ENCODE results near the gene BAAT.
"Not testable (repeated sequence)": the region's sequence is repeated elsewhere in the genome, so short reads cannot be mapped to it uniquely, and the experiment has no call there.

Gene BAAT

GRCh38 chr9:101384873-101385536, at the start of gene BAAT:
TSS of gene BAAT (minus strand) at chr9:101385006. CDS start at chr9:101371404, 13,602 bp downstream.
- DNase-seq (ENCODE audit: low spot score), result not testable (repeated sequence)

- DNase-seq (ENCODE audit: low spot score), result no peak
Measured at GRCh38 chr9:101433229-101433628, 48.4 kb upstream of the BAAT start.

- no peak for DNase-seq (ENCODE audit: low spot score)
Measured at GRCh38 chr9:101432740-101433139, 47.9 kb upstream of the BAAT start.

GRCh38 chr9:101432171-101432570, 47.4 kb upstream of the BAAT start:
- no peak for DNase-seq (ENCODE audit: low spot score)

GRCh38 chr9:101429736-101430135, 44.9 kb upstream of the BAAT start:
- DNase-seq (ENCODE audit: low spot score), result no peak

- DNase-seq (ENCODE audit: low spot score), result no peak
Measured at GRCh38 chr9:101428909-101429308, 44.1 kb upstream of the BAAT start.

GRCh38 chr9:101427957-101428655, 43.3 kb upstream of the BAAT start:
- no peak for DNase-seq (ENCODE audit: low spot score)

- no peak for DNase-seq (ENCODE audit: low spot score)
Measured at GRCh38 chr9:101427358-101427757, 42.6 kb upstream of the BAAT start.

- DNase-seq (ENCODE audit: low spot score), result no peak
Measured at GRCh38 chr9:101421653-101422065, 36.9 kb upstream of the BAAT start.

- no peak for DNase-seq (ENCODE audit: low spot score)
Measured at GRCh38 chr9:101419863-101420262, 35.1 kb upstream of the BAAT start.

GRCh38 chr9:101418518-101419430, 34.0 kb upstream of the BAAT start:
- no peak for DNase-seq (ENCODE audit: low spot score)

- no peak for DNase-seq (ENCODE audit: low spot score)
Measured at GRCh38 chr9:101417977-101418376, 33.2 kb upstream of the BAAT start.

GRCh38 chr9:101417389-101417788, 32.6 kb upstream of the BAAT start:
- no peak for DNase-seq (ENCODE audit: low spot score)

- no peak for DNase-seq (ENCODE audit: low spot score)
Measured at GRCh38 chr9:101415578-101415977, 30.8 kb upstream of the BAAT start.

GRCh38 chr9:101414839-101415238, 30.0 kb upstream of the BAAT start:
- DNase-seq (ENCODE audit: low spot score), result no peak

GRCh38 chr9:101409079-101409477, 24.3 kb upstream of the BAAT start:
- no peak for DNase-seq (ENCODE audit: low spot score)

- DNase-seq (ENCODE audit: low spot score), result no peak
Measured at GRCh38 chr9:101408374-101409078, 23.7 kb upstream of the BAAT start.

- no peak for DNase-seq (ENCODE audit: low spot score)
Measured at GRCh38 chr9:101403516-101404285, 18.9 kb upstream of the BAAT start.

- DNase-seq (ENCODE audit: low spot score), result no peak
Measured at GRCh38 chr9:101400120-101400519, 15.3 kb upstream of the BAAT start.

- DNase-seq (ENCODE audit: low spot score), result no peak
Measured at GRCh38 chr9:101399643-101399970, 14.8 kb upstream of the BAAT start.

GRCh38 chr9:101398930-101399642, 14.3 kb upstream of the BAAT start:
- no peak for DNase-seq (ENCODE audit: low spot score)

All from CD4-positive, alpha-beta T cell treated with Interleukin-6 at 100 ng/mL for 8 hours (primary cell).